Osteoblast (primary cell): Measurements from ENCODE around the gene DUSP12. TPM values are rescaled to one million over a fixed set of nuclear protein-coding genes. Genes with fewer than 3 reads are reported as not detected.
A peak's percentile ranks its signal among the peaks of the same experiment; 100 is the strongest.

Source experiments
- DNase-seq: peaks from one replicate; pipeline ENCODE4 v3.0.0; 2011; ENCODE audit warnings: low spot score, mixed read lengths; ENCODE audit not compliant: insufficient read length; ENCODE audit errors: missing footprints
- H2AFZ ChIP-seq: 2 replicates; pipeline ENCODE4 v1.6.0; 2011; ENCODE audit warnings: mild to moderate bottlenecking, low read length
- H3K27ac ChIP-seq: 2 replicates; pipeline ENCODE4 v1.5.1; 2011; ENCODE audit warnings: mild to moderate bottlenecking, low read depth, low read length, moderate library complexity
- H3K27me3 ChIP-seq: 2 replicates; pipeline ENCODE4 v1.6.0; 2012; ENCODE audit warnings: mild to moderate bottlenecking, control low read depth, inconsistent platforms, low read length, moderate library complexity; ENCODE audit not compliant: insufficient read depth
- H3K36me3 ChIP-seq: 2 replicates; pipeline ENCODE4 v1.5.1; 2011; ENCODE audit warnings: mild to moderate bottlenecking, low read length, control low read depth, moderate library complexity; ENCODE audit not compliant: insufficient read depth
- H3K4me1 ChIP-seq: 2 replicates; pipeline ENCODE4 v1.5.1; 2011; ENCODE audit warnings: mild to moderate bottlenecking, low read length, control low read depth, moderate library complexity; ENCODE audit not compliant: insufficient read depth
- H3K4me2 ChIP-seq: 2 replicates; pipeline ENCODE4 v1.6.0; 2011; ENCODE audit warnings: mild to moderate bottlenecking, low read length; ENCODE audit not compliant: insufficient read depth
- H3K4me3 ChIP-seq: fragments of 200-600 bp; sonication (generic); 3 replicates; pipeline ENCODE4 v1.5.1; 2012; ENCODE audit warnings: mild to moderate bottlenecking, low read length, inconsistent platforms; ENCODE audit not compliant: insufficient read depth
- H3K79me2 ChIP-seq: 2 replicates; pipeline ENCODE4 v1.6.0; 2012; ENCODE audit warnings: mild to moderate bottlenecking, low read length, control low read depth, inconsistent platforms; ENCODE audit not compliant: insufficient read depth
- H3K9me3 ChIP-seq: 2 replicates; pipeline ENCODE4 v1.5.1; 2011; ENCODE audit warnings: low read depth, low read length, control low read depth
- H4K20me1 ChIP-seq: 2 replicates; pipeline ENCODE4 v1.6.0; 2012; ENCODE audit warnings: mild to moderate bottlenecking, low read length, control low read depth; ENCODE audit not compliant: insufficient read depth
- CTCF ChIP-seq: IDR thresholded peaks from 2 replicates; pipeline ENCODE4 v1.5.1; 2011; ENCODE audit warnings: mild to moderate bottlenecking, low read depth, low read length, moderate library complexity; ENCODE audit errors: extremely low read depth
- total RNA-seq: library from RNA; depleted of rRNA; stranded (reverse); fragments of >200 nt; gene quantifications from 2 replicates; pipeline ENCODE4 v1.2.3, GENCODE V29; 2012

Gene DUSP12
- total RNA-seq, 1 donor = 20.6 TPM

- no peak overlapping the region for H2AFZ ChIP-seq
- peaks cover 16% of the 10 kb centered on the region for H4K20me1 ChIP-seq
- no peaks in the 10 kb centered on the region for H3K36me3 ChIP-seq
- no peak overlapping the region for H3K4me2 ChIP-seq
- no peak overlapping the region for H3K4me3 ChIP-seq
- no peak for DNase-seq
- no peaks in the 10 kb centered on the region for H3K27me3 ChIP-seq
- H3K4me1 ChIP-seq = peaks cover 3% of the 10 kb centered on the region
- no peak overlapping the region for H3K27ac ChIP-seq
- peaks cover 51% of the 10 kb centered on the region for H3K79me2 ChIP-seq
- no peak for TF ChIP-seq CTCF
- no peaks in the 10 kb centered on the region for H3K9me3 ChIP-seq
Observed at GRCh38 chr1:161777261-161777660, 27.7 kb downstream of the DUSP12 start.

- no peaks in the 10 kb centered on the region for H3K9me3 ChIP-seq
- H3K79me2 ChIP-seq = peaks cover 47% of the 10 kb centered on the region
Observed at GRCh38 chr1:161778522-161778921, 28.9 kb downstream of the DUSP12 start.

GRCh38 chr1:161779393-161779792 lies 29.8 kb downstream of the DUSP12 start:
- Histone ChIP-seq H4K20me1 (peaks cover 16% of the 10 kb centered on the region), H3K27ac (no peak overlapping the region), H3K9me3 (no peaks in the 10 kb centered on the region), H3K4me1 (peaks cover 4% of the 10 kb centered on the region), H2AFZ (no peak overlapping the region), H3K79me2 (peaks cover 40% of the 10 kb centered on the region), H3K27me3 (no peaks in the 10 kb centered on the region), H3K36me3 (peaks cover 6% of the 10 kb centered on the region), H3K4me2 (no peak overlapping the region), H3K4me3 (no peak overlapping the region)
- TF ChIP-seq CTCF = no peak
- DNase-seq = no peak

More at GRCh38 chr1:161778522-161778921, 28.9 kb downstream of the DUSP12 start:
- no peak for DNase-seq
- H3K27ac ChIP-seq = no peak overlapping the region
- H3K4me1 ChIP-seq = peaks cover 4% of the 10 kb centered on the region
- no peak for TF ChIP-seq CTCF
- no peak overlapping the region for H2AFZ ChIP-seq
- no peaks in the 10 kb centered on the region for H3K36me3 ChIP-seq
- H3K4me3 ChIP-seq = no peak overlapping the region
- no peaks in the 10 kb centered on the region for H3K27me3 ChIP-seq
- peaks cover 16% of the 10 kb centered on the region for H4K20me1 ChIP-seq
- H3K4me2 ChIP-seq = no peak overlapping the region

GRCh38 chr1:161781995-161782394 lies 32.4 kb downstream of the DUSP12 start:
- H3K4me1 ChIP-seq = peaks cover 4% of the 10 kb centered on the region
- no peaks in the 10 kb centered on the region for H3K9me3 ChIP-seq
- peaks cover 12% of the 10 kb centered on the region for H3K36me3 ChIP-seq
- H4K20me1 ChIP-seq = no peaks in the 10 kb centered on the region
- no peak for DNase-seq
- TF ChIP-seq CTCF = no peak
- H3K27ac ChIP-seq = peak overlapping the region; percentile 20
- H3K27me3 ChIP-seq = no peaks in the 10 kb centered on the region
- H3K4me2 ChIP-seq = peak overlapping the region; percentile 7
- H3K79me2 ChIP-seq = peaks cover 18% of the 10 kb centered on the region
- no peak overlapping the region for H3K4me3 ChIP-seq
- no peak overlapping the region for H2AFZ ChIP-seq
